ENCODE measurements around the gene KBTBD4. TPM values are rescaled to one million over a fixed set of nuclear protein-coding genes. Genes with fewer than 3 reads are reported as not detected.

KBTBD4 gene
- total RNA-seq, 1 experiment from 2014 or later: 13.2 TPM

- H3K9me3 ChIP-seq (ENCODE audit: control insufficient read depth in 1 of 2, insufficient read depth in 1 of 2, low read depth in 1 of 2, low read length in 2 of 2): no peaks in the 10 kb centered on the region
- no peaks in the 10 kb centered on the region for H3K4me1 ChIP-seq (ENCODE audit: control insufficient read depth in 1 of 2, insufficient read depth in 2 of 2, low read length in 2 of 2)
- DNase-seq (ENCODE audit: low read depth, low spot score) (no peak), ATAC-seq (no peak)
- H3K79me2 ChIP-seq (ENCODE audit: insufficient read depth, low read length): no peaks in the 10 kb centered on the region
- no TSS peak for BruUV-seq (replicated peaks)
- intact Hi-C loops (cut with micrococcal nuclease): no loop called here
- no peak within 1 kb of the TSS for H3K9ac ChIP-seq (ENCODE audit: low read length)
- no peaks in the 10 kb centered on the region for H3K9me2 ChIP-seq (ENCODE audit: insufficient read depth)
- no peaks in the 10 kb centered on the region for H3K36me3 ChIP-seq (ENCODE audit: control insufficient read depth in 1 of 2, insufficient read depth in 2 of 2, low read length in 2 of 2)
- no peak within 1 kb of the TSS for H2AFZ ChIP-seq (ENCODE audit: low read depth, low read length, poor library complexity, severe bottlenecking)
- no peak for TF ChIP-seq ZFX (IDR thresholded peaks at IDR 0.05)
- TF ChIP-seq EZH2 (IDR thresholded peaks at IDR 0.05): no peak
- no peak for TF ChIP-seq CTCF (IDR thresholded peaks at IDR 0.05 in 2 of 3, conservative IDR thresholded peaks at IDR 0.05 in 1 of 3; ENCODE audit: borderline replicate concordance in 1 of 3, insufficient read depth in 1 of 3, low read depth in 2 of 3, low read length in 2 of 3)
- TF ChIP-seq SIN3A (IDR thresholded peaks at IDR 0.05; ENCODE audit: low read depth): no peak
- TF ChIP-seq ZBTB33 (IDR thresholded peaks at IDR 0.05; ENCODE audit: extremely low read depth, insufficient replicate concordance, low read length): no peak
- no peak for TF ChIP-seq YY1 (IDR thresholded peaks at IDR 0.05; ENCODE audit: extremely low read depth, insufficient replicate concordance, low read depth, low read length)
- no peak for TF ChIP-seq POLR2AphosphoS5 (IDR thresholded peaks at IDR 0.05; ENCODE audit: low read depth, low read length)
- no peak for TF ChIP-seq FOSL1 (IDR thresholded peaks at IDR 0.05; ENCODE audit: low read depth)
- no peak for TF ChIP-seq EZH2phosphoT487 (IDR thresholded peaks at IDR 0.05; ENCODE audit: borderline replicate concordance)
- no peak for TF ChIP-seq ATF3 (IDR thresholded peaks at IDR 0.05)
- TF ChIP-seq SRF (IDR thresholded peaks at IDR 0.05; ENCODE audit: low read depth): no peak
- TF ChIP-seq TCF7L2 (IDR thresholded peaks at IDR 0.05; ENCODE audit: borderline replicate concordance, extremely low read depth, insufficient read depth, insufficient read length): no peak
- TF ChIP-seq, protein P1, sequence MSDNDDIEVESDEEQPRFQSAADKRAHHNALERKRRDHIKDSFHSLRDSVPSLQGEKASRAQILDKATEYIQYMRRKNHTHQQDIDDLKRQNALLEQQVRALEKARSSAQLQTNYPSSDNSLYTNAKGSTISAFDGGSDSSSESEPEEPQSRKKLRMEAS (IDR thresholded peaks at IDR 0.05): no peak
- TF ChIP-seq JUND (IDR thresholded peaks at IDR 0.05): no peak
- H4K20me1 ChIP-seq (ENCODE audit: insufficient read depth): no peaks in the 10 kb centered on the region
- RAD21 ChIA-PET (ENCODE audit: low non-redundant PET in 1 of 2, low total read pairs in 2 of 2, uncharacterized antibody in 2 of 2, unreplicated experiment in 2 of 2): no interaction called here
- no peak within 1 kb of the TSS for H3K4me2 ChIP-seq (ENCODE audit: low read length)
- no peak within 1 kb of the TSS for H3K4me3 ChIP-seq (replicated peaks in 1 of 2; ENCODE audit: low read depth in 1 of 2, low read length in 2 of 2)
- POLR2A ChIA-PET: no interaction called here
- H3K27ac ChIP-seq (ENCODE audit: low read depth, low read length): no peak within 1 kb of the TSS
- H3K27me3 ChIP-seq (ENCODE audit: insufficient read depth, low read length): peaks cover 6% of the 10 kb centered on the region; the same call in 1 of the 2 replicates
- CTCF ChIA-PET: no interaction called here
Observed at GRCh38 chr11:47593934-47594855, 15.4 kb upstream of the KBTBD4 start, which contains the start of gene C1QTNF4. C1QTNF4 (minus strand) TSS chr11:47594411; CDS start chr11:47590810, 3,601 bp downstream.

Measured in HCT116 (cell line).